OCI-LY1 (cell line): ENCODE measurements around the gene LSMEM2.

Experiments used
- H2AFZ ChIP-seq: fragments of 200-600 bp; sonication (generic), shearing (Covaris generic); 2 replicates; pipeline ENCODE4 v1.6.0; 2014; ENCODE audit warnings: antibody characterized with exemption, mild to moderate bottlenecking, low read length
- H3F3A ChIP-seq: fragments of 200-600 bp; sonication (generic), shearing (Covaris generic); 2 replicates; pipeline ENCODE4 v1.6.0; 2014; ENCODE audit warnings: mild to moderate bottlenecking, antibody characterized with exemption, low read length, moderate library complexity; ENCODE audit not compliant: insufficient read depth
- H3K27ac ChIP-seq: fragments of 200-600 bp; sonication (generic); 2 replicates; pipeline ENCODE4 v1.5.1; 2014; ENCODE audit warnings: low read length, mixed run types, mild to moderate bottlenecking, low read depth; ENCODE audit not compliant: poor library complexity, severe bottlenecking
- H3K27me3 ChIP-seq: fragments of 200-600 bp; sonication (generic); 2 replicates; pipeline ENCODE4 v1.6.0; 2014; ENCODE audit warnings: antibody characterized with exemption, mild to moderate bottlenecking, low read length, moderate library complexity; ENCODE audit not compliant: insufficient read depth
- H3K36me3 ChIP-seq: fragments of 200-600 bp; sonication (generic); 2 replicates; pipeline ENCODE4 v1.6.1; 2014; ENCODE audit warnings: mild to moderate bottlenecking, antibody characterized with exemption, low read length, moderate library complexity, mixed read lengths; ENCODE audit not compliant: insufficient read depth
- H3K4me1 ChIP-seq: fragments of 200-600 bp; sonication (generic); 2 replicates; pipeline ENCODE4 v1.5.1; 2014; ENCODE audit warnings: mild to moderate bottlenecking, low read length, moderate library complexity; ENCODE audit not compliant: insufficient read depth, severe bottlenecking
- H3K4me2 ChIP-seq: fragments of 200-600 bp; sonication (generic), shearing (Covaris generic); 2 replicates; pipeline ENCODE4 v1.6.1; 2014; ENCODE audit warnings: low read length
- H3K4me3 ChIP-seq: fragments of 200-600 bp; sonication (generic); 2 replicates; pipeline ENCODE4 v1.5.1; 2014; ENCODE audit warnings: low read length, low read depth, mild to moderate bottlenecking, mixed read lengths; ENCODE audit not compliant: poor library complexity, severe bottlenecking
- H3K79me2 ChIP-seq: fragments of 200-600 bp; shearing (Covaris generic); 2 replicates; pipeline ENCODE4 v1.6.1; 2016; ENCODE audit warnings: mixed run types, low read length, mixed read lengths; ENCODE audit not compliant: insufficient read depth
- H3K9ac ChIP-seq: fragments of 200-600 bp; sonication (generic), shearing (Covaris generic); 2 replicates; pipeline ENCODE4 v1.6.1; 2014; ENCODE audit warnings: mild to moderate bottlenecking, low read length, mixed read lengths
- H3K9me2 ChIP-seq: fragments of 200-600 bp; sonication (generic), shearing (Covaris generic); 2 replicates; pipeline ENCODE4 v1.6.1; 2014; ENCODE audit warnings: low read depth, mild to moderate bottlenecking, low read length, mixed read lengths
- H3K9me3 ChIP-seq: fragments of 200-600 bp; shearing (Covaris generic); 2 replicates; pipeline ENCODE4 v1.6.1; 2014; ENCODE audit warnings: low read length, mixed read lengths
- H4K20me1 ChIP-seq: fragments of 200-600 bp; sonication (generic), shearing (Covaris generic); 2 replicates; pipeline ENCODE4 v1.6.0; 2016; ENCODE audit warnings: mild to moderate bottlenecking, low read length; ENCODE audit not compliant: insufficient read depth
- EZH2 ChIP-seq: fragments of 200-600 bp; sonication (generic), shearing (Covaris generic); IDR thresholded peaks from 2 replicates; pipeline ENCODE4 v1.8.0; 2017; ENCODE audit warnings: borderline replicate concordance, mixed run types, mild to moderate bottlenecking, antibody characterized with exemption, low read length, moderate library complexity, mixed read lengths
- TF ChIP-seq, protein P1 (sequence below): fragments of 200-600 bp; sonication (generic), shearing (Covaris generic); IDR thresholded peaks from 2 replicates; pipeline ENCODE4 v1.5.1; 2017; ENCODE audit warnings: mild to moderate bottlenecking, antibody characterized with exemption, low read length, moderate library complexity, mixed read lengths

LSMEM2 gene

DNA sequence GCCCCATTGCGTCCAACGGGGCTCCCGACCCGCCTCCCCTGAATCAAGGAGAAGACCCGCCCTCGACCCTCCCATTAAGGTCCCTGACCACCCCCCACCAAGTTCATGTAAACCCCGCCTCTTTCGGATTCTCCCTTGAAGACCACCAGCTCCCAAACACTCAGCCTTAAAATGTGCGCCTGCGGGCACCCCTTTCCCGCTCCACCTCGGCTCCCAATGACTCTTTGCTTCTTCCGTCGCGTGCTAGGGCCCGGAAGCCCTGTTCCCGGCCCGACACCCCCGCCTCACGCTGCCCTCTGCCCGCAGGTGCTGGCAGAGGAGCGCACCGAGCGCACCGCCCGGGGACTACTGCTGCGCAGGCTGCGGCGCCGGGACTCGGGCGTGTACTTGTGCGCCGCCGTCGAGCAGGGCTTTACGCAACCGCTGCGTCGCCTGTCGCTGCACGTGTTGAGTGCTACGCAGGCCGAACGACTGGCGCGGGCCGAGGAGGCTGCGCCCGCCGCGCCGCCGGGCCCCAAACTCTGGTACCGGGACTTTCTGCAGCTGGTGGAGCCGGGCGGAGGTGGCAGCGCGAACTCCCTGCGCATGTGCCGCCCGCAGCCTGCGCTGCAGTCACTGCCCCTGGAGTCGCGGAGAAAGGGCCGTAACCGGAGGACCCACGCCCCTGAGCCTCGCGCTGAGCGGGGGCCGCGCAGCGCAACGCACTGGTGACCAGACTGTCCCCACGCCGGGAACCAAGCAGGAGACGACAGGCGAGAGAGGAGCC, 2.7 kb upstream of the LSMEM2 start:
- H3K27me3 ChIP-seq: no peaks in the 10 kb centered on the region

DNA sequence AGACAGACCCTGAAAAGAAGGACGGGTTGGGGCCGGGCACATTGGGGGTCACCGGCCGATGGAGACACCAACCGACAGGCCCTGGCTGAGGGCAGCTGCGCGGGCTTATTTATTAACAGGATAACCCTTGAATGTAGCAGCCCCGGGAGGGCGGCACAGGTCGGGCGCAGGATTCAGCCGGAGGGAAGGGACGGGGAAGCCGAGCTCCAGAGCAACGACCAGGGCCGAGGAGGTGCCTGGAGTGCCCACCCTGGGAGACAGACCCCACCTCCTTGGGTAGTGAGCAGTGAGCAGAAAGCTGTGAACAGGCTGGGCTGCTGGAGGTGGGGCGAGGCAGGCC, 2.2 kb upstream of the LSMEM2 start:
- no peaks in the 10 kb centered on the region for H3K9me2 ChIP-seq
- no peaks in the 10 kb centered on the region for H3K36me3 ChIP-seq
- H3K27me3 ChIP-seq: no peaks in the 10 kb centered on the region
- H3K4me2 ChIP-seq: no peak overlapping the region
- no peaks in the 10 kb centered on the region for H3K79me2 ChIP-seq
- TF ChIP-seq, protein P1, sequence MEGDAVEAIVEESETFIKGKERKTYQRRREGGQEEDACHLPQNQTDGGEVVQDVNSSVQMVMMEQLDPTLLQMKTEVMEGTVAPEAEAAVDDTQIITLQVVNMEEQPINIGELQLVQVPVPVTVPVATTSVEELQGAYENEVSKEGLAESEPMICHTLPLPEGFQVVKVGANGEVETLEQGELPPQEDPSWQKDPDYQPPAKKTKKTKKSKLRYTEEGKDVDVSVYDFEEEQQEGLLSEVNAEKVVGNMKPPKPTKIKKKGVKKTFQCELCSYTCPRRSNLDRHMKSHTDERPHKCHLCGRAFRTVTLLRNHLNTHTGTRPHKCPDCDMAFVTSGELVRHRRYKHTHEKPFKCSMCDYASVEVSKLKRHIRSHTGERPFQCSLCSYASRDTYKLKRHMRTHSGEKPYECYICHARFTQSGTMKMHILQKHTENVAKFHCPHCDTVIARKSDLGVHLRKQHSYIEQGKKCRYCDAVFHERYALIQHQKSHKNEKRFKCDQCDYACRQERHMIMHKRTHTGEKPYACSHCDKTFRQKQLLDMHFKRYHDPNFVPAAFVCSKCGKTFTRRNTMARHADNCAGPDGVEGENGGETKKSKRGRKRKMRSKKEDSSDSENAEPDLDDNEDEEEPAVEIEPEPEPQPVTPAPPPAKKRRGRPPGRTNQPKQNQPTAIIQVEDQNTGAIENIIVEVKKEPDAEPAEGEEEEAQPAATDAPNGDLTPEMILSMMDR: no peak
- no peak for TF ChIP-seq EZH2
- H3K9me3 ChIP-seq: no peaks in the 10 kb centered on the region
- H4K20me1 ChIP-seq: no peaks in the 10 kb centered on the region
- H3K4me3 ChIP-seq: no peak overlapping the region
- H3K27ac ChIP-seq: no peak overlapping the region
- no peak overlapping the region for H3K9ac ChIP-seq
- no peak overlapping the region for H2AFZ ChIP-seq
- no peaks in the 10 kb centered on the region for H3F3A ChIP-seq
- peaks cover 6% of the 10 kb centered on the region for H3K4me1 ChIP-seq

More for the DNA sequence above, 2.7 kb upstream of the LSMEM2 start:
- peaks cover 6% of the 10 kb centered on the region for H3K4me1 ChIP-seq
- H3K4me3 ChIP-seq: no peak overlapping the region
- no peaks in the 10 kb centered on the region for H3K9me2 ChIP-seq
- no peak overlapping the region for H3K9ac ChIP-seq
- no peaks in the 10 kb centered on the region for H3K79me2 ChIP-seq
- TF ChIP-seq EZH2: no peak
- TF ChIP-seq, protein P1: no peak
- no peak overlapping the region for H3K4me2 ChIP-seq
- H3F3A ChIP-seq: no peaks in the 10 kb centered on the region
- no peak overlapping the region for H3K27ac ChIP-seq
- no peaks in the 10 kb centered on the region for H3K36me3 ChIP-seq
- no peaks in the 10 kb centered on the region for H3K9me3 ChIP-seq
- H2AFZ ChIP-seq: no peak overlapping the region
- no peaks in the 10 kb centered on the region for H4K20me1 ChIP-seq

DNA sequence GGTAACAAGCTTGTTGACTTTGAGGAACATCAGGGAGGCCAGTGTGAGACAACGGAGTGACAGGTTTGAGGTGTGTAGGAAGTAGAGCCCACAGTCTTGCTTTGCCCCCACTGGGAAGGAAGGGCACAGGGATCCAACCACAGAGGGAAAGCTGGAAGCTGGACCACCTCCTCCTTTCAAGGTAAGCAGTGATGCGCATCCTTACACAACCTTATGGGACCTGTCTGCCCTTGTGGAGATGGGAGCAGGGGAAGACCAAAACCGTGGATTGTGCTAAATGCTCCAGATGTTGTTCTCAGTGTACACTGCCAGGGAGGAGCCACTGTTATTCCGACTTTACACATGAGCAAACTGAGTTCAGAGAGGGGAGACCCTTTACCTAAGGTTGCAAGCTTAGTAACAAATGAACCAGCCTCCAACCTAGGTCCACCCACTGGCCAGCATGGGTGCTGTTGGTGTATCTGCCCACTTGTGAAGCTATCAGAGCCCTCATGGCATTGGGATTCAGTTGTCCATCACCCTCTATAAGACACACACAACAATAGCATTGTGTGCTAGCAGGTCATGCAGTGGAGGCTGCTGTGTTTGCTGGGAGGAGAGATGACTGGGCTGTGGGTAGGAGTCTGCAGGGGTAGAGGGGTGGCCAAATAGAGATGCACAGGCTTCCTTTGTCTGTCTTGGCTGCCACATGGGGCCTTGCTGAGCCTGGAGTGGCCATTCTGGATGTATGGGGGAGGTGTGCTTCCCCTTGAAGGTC, 586 bp upstream of the LSMEM2 start:
- TF ChIP-seq, protein P1: no peak
- TF ChIP-seq EZH2: no peak
- Histone ChIP-seq H3K36me3 (no peaks in the 10 kb centered on the region), H3K4me2 (no peak overlapping the region), H3K4me1 (peaks cover 2% of the 10 kb centered on the region), H3K79me2 (no peaks in the 10 kb centered on the region), H2AFZ (no peak overlapping the region), H3K27ac (no peak overlapping the region), H3K4me3 (no peak overlapping the region), H3K27me3 (no peaks in the 10 kb centered on the region), H3K9me3 (no peaks in the 10 kb centered on the region), H3K9ac (no peak overlapping the region), H3K9me2 (no peaks in the 10 kb centered on the region), H4K20me1 (no peaks in the 10 kb centered on the region), H3F3A (no peaks in the 10 kb centered on the region)
